GM10266 (cell line): Measurements from ENCODE around the gene SPAG16.

ENCODE experiments used
- DNase-seq: peaks from one replicate; pipeline ENCODE4 v3.0.0; 2012; ENCODE audit errors: extremely low spot score
- CTCF ChIP-seq: IDR thresholded peaks from 2 replicates; pipeline ENCODE4 v1.5.1; 2012; ENCODE audit warnings: mild to moderate bottlenecking, low read depth; ENCODE audit not compliant: control insufficient read depth, insufficient read depth; ENCODE audit errors: missing control alignments

The SPAG16 gene

GRCh38 chr2:214412679-214413078 lies 1128.4 kb downstream of the SPAG16 start:
- TF ChIP-seq CTCF, result no peak
- no peak for DNase-seq

DNA sequence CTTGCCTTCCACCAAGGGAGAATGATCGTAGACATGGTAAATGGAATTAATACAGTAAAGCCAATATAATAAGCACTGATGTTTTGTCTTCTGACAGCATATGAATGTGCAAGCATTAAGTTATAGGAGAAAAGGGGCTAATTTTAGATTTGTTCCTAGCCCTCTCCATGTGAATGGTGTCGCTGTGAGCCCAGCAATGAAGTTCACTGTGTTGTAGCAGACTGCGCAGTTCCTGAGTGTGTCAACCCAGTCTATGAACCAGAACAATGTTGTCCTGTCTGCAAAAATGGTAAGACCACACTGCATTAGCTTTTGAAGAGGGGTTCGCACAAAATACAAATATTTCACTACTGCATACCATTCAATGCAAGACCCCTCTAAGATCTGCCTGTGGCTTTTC lies 1152.2 kb downstream of the SPAG16 start:
- DNase-seq, result no peak
- no peak for TF ChIP-seq CTCF

- no peak for DNase-seq
- no peak for TF ChIP-seq CTCF
These were observed 1166.0 kb downstream of the SPAG16 start for GRCh38 chr2:214450118-214450894.

DNA sequence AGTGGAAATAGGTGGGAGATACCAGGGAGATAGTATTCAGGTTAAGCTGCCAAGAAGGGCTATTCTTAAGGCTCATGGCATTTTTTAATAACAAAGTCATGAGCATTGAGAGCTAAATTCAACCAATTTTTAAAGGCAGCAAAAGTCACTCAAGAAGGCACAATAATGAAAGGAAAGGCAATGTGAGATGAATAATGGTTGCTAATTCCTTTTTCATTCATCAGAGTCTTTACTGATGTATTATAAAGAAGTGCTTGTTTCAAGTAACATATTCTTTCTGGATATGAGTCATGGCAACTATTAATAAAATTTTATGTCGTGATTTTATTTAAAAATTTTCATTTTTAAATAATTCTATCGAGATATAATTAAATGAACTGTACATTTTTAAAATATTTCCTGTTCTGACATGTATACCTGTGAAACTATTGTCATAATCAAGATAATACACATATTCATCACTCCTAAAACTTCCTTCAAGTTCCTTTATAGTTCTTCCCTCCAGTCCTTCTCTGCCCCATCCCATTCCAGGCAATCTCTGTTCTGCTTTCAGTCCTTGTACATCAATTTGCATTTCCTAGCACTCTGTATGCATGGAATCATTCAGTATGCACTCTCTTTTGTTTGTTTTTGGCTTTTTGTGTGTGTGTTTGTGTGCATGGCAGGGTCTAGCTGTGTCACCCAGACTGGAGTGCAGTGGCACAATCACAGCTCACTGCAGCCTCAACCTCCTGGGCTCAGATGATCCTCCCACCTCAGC lies 1167.4 kb downstream of the SPAG16 start:
- DNase-seq, result no peak
- TF ChIP-seq CTCF, result no peak
